DND-41 (cell line): Measurements from ENCODE around the gene TTF1.

Experiments used
- ATAC-seq: fragments of 200-7000 bp; cut with Tn5 transposase; 3 replicates; pipeline ENCODE4 v1.9.1; 2021; ENCODE audit warnings: low read depth; ENCODE audit not compliant: insufficient read depth
- DNase-seq: peaks from one replicate; pipeline ENCODE4 v3.0.0-alpha.2; 2020
- H2AFZ ChIP-seq: 2 replicates; pipeline ENCODE4 v1.6.0; 2012; ENCODE audit warnings: low read depth, low read length
- H3K27ac ChIP-seq: 2 replicates; pipeline ENCODE4 v1.5.1; 2012; ENCODE audit warnings: low read length, inconsistent platforms
- H3K27me3 ChIP-seq: fragments of 200-600 bp; sonication (generic); 2 replicates; pipeline ENCODE4 v1.6.0; 2012; ENCODE audit warnings: low read length, mild to moderate bottlenecking, inconsistent platforms; ENCODE audit not compliant: insufficient read depth, poor library complexity
- H3K36me3 ChIP-seq: 2 replicates; pipeline ENCODE4 v1.5.1; 2012; ENCODE audit warnings: low read length, inconsistent platforms; ENCODE audit not compliant: insufficient read depth
- H3K4me1 ChIP-seq: 2 replicates; pipeline ENCODE4 v1.5.1; 2012; ENCODE audit warnings: mild to moderate bottlenecking, low read length; ENCODE audit not compliant: insufficient read depth
- H3K4me2 ChIP-seq: 2 replicates; pipeline ENCODE4 v1.6.0; 2012; ENCODE audit warnings: mild to moderate bottlenecking, moderate library complexity, low read length, inconsistent platforms; ENCODE audit not compliant: insufficient read depth
- H3K4me3 ChIP-seq, 2 experiments: fragments of 200-600 bp in 1 of 2; shearing (Covaris generic) in 1 of 2; 2 replicates each; pipeline ENCODE4 v1.5.1; 2012 to 2016; ENCODE audit warnings: inconsistent platforms in 2 of 2, low read length in 2 of 2, mild to moderate bottlenecking in 2 of 2, low read depth in 1 of 2, moderate library complexity in 1 of 2
- H3K79me2 ChIP-seq: 2 replicates; pipeline ENCODE4 v1.6.0; 2012; ENCODE audit warnings: low read length, inconsistent platforms; ENCODE audit not compliant: insufficient read depth
- H3K9ac ChIP-seq: 2 replicates; pipeline ENCODE4 v1.6.0; 2012; ENCODE audit warnings: low read depth, mild to moderate bottlenecking, inconsistent platforms, low read length, moderate library complexity
- H3K9me3 ChIP-seq: 2 replicates; pipeline ENCODE4 v1.5.1; 2012; ENCODE audit warnings: low read length, moderate library complexity, mild to moderate bottlenecking, inconsistent platforms; ENCODE audit not compliant: insufficient read depth, severe bottlenecking
- H4K20me1 ChIP-seq: 2 replicates; pipeline ENCODE4 v1.6.0; 2012; ENCODE audit warnings: low read length; ENCODE audit not compliant: insufficient read depth
- CTCF ChIP-seq: IDR thresholded peaks from 2 replicates; pipeline ENCODE4 v1.5.1; 2012; ENCODE audit warnings: borderline replicate concordance, low read length, moderate library complexity, mild to moderate bottlenecking; ENCODE audit not compliant: poor library complexity, severe bottlenecking; ENCODE audit errors: extremely low read depth
- EZH2 ChIP-seq: IDR thresholded peaks from 3 replicates; pipeline ENCODE4 v1.6.1; 2012; ENCODE audit warnings: borderline replicate concordance, low read depth, mild to moderate bottlenecking, moderate library complexity, low read length, inconsistent platforms; ENCODE audit not compliant: severe bottlenecking

TTF1 gene

GRCh38 chr9:132404228-132404881, 2.3 kb downstream of the TTF1 start:
- Histone ChIP-seq H3K4me3 (peak overlapping the region; percentile 18 to 51; a peak in 3 of 4 replicates), H3K9ac (peak overlapping the region; percentile 81), H3K4me2 (peak overlapping the region; percentile 75)

DNA sequence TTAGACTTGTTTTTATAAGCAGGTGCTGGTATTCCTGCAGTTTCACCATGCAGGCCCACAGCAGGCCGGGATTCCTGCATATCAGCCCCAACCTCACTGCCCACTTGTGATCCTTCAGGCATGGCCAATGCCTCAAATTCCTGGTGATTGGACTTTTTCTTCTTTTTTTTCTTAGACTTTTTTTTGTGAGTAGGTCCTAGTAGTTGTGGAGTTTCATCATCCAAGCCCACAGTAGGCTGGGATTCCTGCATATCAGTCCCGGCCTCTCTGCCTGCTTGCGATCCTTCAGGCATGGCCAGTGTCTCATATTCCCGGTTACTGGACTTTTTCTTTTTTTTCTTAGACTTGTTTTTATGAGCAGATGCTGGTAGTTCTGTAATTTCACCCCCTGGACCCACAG, 4.8 kb downstream of the TTF1 start:
- H3K27me3 ChIP-seq: no peaks in the 10 kb centered on the region
- H3K27ac ChIP-seq: no peak overlapping the region; the same call in 1 of the 2 replicates
- H3K4me2 ChIP-seq: no peak overlapping the region
- no peak overlapping the region for H3K4me3 ChIP-seq
- no peaks in the 10 kb centered on the region for H3K9me3 ChIP-seq
- H3K36me3 ChIP-seq: peaks cover 63% of the 10 kb centered on the region
- DNase-seq (no peak), ATAC-seq (no peak)
- H3K79me2 ChIP-seq: peaks cover 57% of the 10 kb centered on the region
- TF ChIP-seq CTCF (no peak), EZH2 (no peak)
- H3K4me1 ChIP-seq: peaks cover 30% of the 10 kb centered on the region
- H3K9ac ChIP-seq: no peak overlapping the region
- H4K20me1 ChIP-seq: peaks cover 42% of the 10 kb centered on the region
- H2AFZ ChIP-seq: no peak overlapping the region

More at GRCh38 chr9:132404228-132404881, 2.3 kb downstream of the TTF1 start:
- no peak for TF ChIP-seq EZH2
- no peak for TF ChIP-seq CTCF
- H3K27me3 ChIP-seq: no peaks in the 10 kb centered on the region
- H3K36me3 ChIP-seq: peaks cover 41% of the 10 kb centered on the region
- no peak overlapping the region for H2AFZ ChIP-seq
- peaks cover 42% of the 10 kb centered on the region for H4K20me1 ChIP-seq
- H3K4me1 ChIP-seq: peaks cover 36% of the 10 kb centered on the region
- ATAC-seq (peak; percentile 82), DNase-seq (peak; percentile 82)
- H3K79me2 ChIP-seq: peaks cover 54% of the 10 kb centered on the region
- no peaks in the 10 kb centered on the region for H3K9me3 ChIP-seq
- peak overlapping the region; percentile 94 for H3K27ac ChIP-seq

DNA sequence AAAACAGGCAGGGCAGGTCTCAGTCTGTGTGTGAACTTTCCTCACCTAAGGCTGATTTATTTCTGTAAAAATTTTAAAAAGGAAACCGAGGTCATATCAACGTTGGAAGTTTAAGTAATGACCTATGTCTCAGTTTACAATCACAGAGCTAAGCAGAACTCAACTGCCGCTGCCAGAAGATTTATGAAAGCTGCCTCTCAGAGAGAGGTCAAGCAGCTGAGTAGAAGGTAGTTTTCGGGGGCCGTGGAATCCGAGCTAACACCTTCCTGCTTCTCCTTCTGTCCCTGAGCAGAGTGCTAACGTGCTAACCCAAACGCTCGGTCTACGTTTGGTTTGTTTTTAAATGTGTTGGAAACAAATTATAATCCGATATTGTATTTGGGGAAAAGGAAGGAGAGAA, 11.1 kb downstream of the TTF1 start:
- no peak overlapping the region for H3K9ac ChIP-seq
- TF ChIP-seq CTCF (no peak), EZH2 (no peak)

GRCh38 chr9:132391449-132391848, 15.2 kb downstream of the TTF1 start:
- H4K20me1 ChIP-seq: peaks cover 6% of the 10 kb centered on the region
- no peaks in the 10 kb centered on the region for H3K4me1 ChIP-seq
- H3K9ac ChIP-seq: no peak overlapping the region
- H3K4me2 ChIP-seq: no peak overlapping the region
- no peak overlapping the region for H2AFZ ChIP-seq
- no peak for TF ChIP-seq EZH2
- H3K79me2 ChIP-seq: no peaks in the 10 kb centered on the region
- no peak for DNase-seq
- no peak for ATAC-seq
- H3K27ac ChIP-seq: no peak overlapping the region
- peaks cover 87% of the 10 kb centered on the region for H3K36me3 ChIP-seq
- H3K27me3 ChIP-seq: no peaks in the 10 kb centered on the region
- H3K9me3 ChIP-seq: no peaks in the 10 kb centered on the region
- no peak overlapping the region for H3K4me3 ChIP-seq

More for the DNA sequence above, 11.1 kb downstream of the TTF1 start:
- no peak for DNase-seq
- no peaks in the 10 kb centered on the region for H3K9me3 ChIP-seq
- no peaks in the 10 kb centered on the region for H3K27me3 ChIP-seq
- H3K27ac ChIP-seq: no peak overlapping the region
- H3K79me2 ChIP-seq: peaks cover 8% of the 10 kb centered on the region; the same call in 1 of the 2 replicates
- H3K4me2 ChIP-seq: no peak overlapping the region
- H4K20me1 ChIP-seq: peaks cover 14% of the 10 kb centered on the region
- H3K36me3 ChIP-seq: peaks cover 84% of the 10 kb centered on the region
- no peak overlapping the region for H2AFZ ChIP-seq
- no peak for ATAC-seq
- no peak overlapping the region for H3K4me3 ChIP-seq
- H3K4me1 ChIP-seq: no peaks in the 10 kb centered on the region
